Activated naive CD4-positive, alpha-beta T cell treated with Interleukin-2 at 50 U/mL for 16 hours (primary cell): ENCODE measurements around the gene PRDM13.
"Not testable (repeated sequence)": the region's sequence is repeated elsewhere in the genome, so short reads cannot be mapped to it uniquely, and the experiment has no call there.

ENCODE experiments used
- DNase-seq: peaks from one replicate; pipeline ENCODE4 v3.0.0-alpha.2; 2020

The PRDM13 gene

GRCh38 chr6:99604166-99605073, 2.2 kb upstream of the PRDM13 start:
- no peak for DNase-seq

DNA sequence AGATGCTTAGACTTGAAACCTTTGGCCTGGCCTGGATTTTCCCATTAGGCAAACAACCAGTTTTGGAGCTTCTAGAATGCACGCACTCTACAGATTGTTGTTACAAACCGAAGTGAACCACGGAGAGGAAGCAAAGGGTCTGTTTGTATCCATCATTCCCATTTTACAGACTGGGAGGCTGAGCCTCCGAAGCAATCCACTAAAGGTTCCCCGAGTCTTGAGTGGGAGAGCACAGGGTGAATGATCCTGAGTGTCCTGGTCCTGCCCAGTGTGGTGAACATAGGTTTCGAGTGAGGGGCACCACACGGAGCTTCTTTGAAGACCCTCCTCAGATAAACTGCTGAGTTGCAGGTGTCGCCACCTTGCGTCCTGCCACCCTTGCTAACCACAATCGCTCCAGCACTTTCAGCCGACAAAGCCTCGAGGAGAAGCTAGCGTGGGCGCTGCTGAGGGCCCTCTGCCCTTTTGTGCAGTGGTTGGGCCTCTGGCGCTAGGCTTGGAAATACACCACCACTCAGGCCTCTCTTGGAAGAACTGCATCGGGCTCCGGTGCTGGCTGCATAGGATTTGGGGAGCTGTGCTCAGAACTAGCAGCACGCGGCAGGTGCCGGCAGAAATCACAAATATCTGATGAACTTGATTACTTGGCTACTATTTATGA, 1.4 kb upstream of the PRDM13 start:
- no peak for DNase-seq

DNA sequence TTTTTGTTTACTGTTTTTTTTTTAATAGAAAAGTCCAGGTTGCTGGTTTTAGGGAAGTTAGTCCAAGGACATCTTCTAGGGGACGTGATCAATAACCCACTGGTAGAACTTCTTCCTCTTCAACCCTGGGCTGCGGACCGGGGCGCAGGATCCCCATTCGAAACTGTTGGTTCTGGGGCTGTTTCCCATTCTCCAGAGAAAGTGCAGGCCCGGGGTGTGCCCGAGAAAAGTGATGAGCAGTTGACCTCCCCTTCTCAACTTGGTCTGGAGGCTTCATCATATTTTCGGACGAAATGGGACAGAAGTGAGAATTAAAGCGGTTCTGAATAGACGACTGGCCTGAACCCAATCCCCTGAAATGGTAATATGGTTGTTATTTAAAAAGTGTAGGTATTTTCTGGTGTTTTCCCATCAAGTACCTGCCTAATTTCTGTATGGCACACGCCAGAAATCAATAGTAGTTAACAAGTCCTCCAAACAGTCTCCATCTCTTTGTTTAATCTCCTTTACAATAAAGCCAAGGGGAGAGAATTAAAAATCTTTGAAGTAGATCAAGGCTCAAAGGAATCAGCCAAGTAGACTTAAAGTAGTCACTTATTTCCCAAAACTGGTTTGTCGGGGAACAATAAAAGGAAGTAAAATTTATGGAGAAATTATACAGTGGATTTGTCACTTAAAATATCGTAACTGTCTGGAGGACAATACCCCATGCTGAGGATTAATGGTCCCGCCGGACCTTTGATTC, 550 bp upstream of the PRDM13 start:
- DNase-seq, result no peak

GRCh38 chr6:99607416-99608036, 893 bp downstream of the PRDM13 start:
- DNase-seq, result no peak

DNA sequence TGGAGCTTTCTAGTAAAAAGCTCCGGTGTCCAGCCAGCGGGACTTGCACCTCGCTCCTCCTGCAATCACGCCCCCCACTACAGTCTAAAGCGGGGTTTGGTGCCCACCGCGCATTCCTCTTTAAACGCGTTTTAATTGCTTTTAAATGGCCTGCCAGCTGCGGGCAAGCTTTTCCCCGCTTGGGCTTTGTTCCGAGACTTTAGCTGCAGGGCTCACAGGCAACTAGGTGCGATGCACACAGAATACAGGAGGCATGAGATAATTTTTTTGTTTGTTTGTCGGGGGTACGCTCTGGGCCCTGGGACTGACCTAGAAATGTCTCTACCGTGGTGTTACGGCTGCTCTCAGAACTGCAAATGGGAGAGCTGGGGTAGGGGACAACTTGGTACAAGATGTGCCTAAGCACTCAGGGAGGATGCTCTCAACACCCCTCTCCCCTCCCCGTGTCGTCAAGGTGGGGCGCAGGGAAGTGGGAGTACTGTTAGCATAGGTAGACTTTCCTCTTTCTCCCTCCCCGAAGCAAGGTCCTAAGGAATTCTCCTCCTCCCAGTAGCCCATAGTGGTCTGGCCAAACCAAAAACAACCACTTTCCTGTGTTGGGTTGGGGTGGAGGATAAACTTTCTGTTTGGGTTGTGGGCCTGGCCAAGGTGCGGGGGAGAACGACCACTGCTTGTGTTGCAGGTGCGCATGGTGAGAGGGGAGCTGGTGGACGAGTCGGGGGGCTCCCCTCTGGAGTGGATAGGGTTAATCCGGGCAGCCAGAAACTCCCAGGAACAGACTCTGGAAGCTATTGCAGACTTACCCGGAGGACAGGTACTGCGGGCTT, 1.6 kb downstream of the PRDM13 start:
- DNase-seq, result no peak

DNA sequence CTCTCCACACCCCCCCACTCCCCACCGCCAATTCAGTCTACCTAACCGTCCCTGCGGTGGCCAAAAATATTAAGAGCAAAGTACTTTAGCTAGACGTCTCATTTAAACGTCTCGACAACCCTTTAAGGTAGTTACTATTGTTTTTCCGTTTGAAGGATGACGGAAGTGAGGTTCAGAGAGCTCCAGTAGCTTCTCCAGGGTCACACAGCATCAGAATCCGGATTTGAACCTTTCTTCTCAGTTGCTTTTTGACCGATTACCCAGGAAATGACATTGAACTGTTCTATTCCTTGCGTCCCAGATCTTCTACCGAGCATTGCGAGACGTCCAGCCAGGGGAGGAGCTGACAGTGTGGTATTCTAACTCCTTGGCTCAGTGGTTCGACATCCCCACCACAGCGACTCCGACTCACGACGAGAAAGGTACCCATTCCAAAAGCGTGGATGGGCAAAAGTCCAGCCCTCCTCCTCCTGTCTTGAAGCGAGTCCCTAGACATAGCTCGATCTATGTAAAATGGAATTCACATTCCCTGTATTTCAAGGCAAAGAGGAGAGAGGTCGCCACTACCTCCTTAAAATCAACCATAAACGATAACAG, 2.4 kb downstream of the PRDM13 start:
- no peak for DNase-seq

DNA sequence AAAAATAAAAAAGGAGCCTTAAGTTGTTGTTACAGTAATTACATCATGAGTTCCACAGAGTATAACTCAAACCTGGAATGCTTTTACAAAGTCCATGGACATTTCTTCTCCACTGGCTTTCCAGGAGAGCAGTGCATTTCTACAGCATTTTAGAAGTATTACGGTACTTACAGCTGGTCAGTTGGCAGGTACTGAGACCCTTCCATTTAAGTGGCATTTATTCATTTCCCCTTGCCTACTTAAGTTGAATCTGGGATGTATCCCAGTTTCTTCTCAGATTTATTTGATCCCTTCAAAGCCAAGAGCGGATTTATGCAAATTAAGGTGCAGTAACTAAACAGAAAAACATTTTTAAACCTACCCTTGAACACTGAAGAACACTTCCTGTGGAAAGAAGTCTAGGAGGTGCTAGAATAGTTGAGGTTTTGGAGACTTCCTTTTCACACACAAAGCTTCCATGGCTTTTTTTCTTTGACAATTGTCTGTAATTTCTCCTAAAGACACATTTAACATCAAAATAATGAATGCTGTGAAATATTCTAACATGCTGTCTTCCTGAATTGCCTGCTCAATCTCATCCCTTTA, 3.4 kb downstream of the PRDM13 start:
- DNase-seq, result no peak

DNA sequence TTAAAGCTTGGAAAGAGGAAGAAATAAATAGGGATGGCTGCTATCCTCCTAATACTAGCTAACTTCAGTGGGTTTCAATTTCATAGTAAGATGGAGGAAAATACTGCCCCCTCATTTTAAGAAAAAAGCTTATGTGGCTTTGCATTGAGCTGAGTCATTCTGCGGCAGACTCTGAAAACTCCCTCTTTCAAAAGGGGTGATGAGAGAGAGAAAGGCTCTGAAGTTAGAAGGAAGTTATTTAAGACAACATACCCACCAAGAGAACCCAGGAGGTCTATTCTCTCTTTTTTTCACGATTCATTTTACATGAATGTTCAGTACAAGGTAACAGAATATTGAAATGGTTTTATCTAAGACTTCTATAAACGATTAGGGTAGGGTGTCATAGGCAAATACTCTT, 4.5 kb downstream of the PRDM13 start:
- DNase-seq, result no peak

DNA sequence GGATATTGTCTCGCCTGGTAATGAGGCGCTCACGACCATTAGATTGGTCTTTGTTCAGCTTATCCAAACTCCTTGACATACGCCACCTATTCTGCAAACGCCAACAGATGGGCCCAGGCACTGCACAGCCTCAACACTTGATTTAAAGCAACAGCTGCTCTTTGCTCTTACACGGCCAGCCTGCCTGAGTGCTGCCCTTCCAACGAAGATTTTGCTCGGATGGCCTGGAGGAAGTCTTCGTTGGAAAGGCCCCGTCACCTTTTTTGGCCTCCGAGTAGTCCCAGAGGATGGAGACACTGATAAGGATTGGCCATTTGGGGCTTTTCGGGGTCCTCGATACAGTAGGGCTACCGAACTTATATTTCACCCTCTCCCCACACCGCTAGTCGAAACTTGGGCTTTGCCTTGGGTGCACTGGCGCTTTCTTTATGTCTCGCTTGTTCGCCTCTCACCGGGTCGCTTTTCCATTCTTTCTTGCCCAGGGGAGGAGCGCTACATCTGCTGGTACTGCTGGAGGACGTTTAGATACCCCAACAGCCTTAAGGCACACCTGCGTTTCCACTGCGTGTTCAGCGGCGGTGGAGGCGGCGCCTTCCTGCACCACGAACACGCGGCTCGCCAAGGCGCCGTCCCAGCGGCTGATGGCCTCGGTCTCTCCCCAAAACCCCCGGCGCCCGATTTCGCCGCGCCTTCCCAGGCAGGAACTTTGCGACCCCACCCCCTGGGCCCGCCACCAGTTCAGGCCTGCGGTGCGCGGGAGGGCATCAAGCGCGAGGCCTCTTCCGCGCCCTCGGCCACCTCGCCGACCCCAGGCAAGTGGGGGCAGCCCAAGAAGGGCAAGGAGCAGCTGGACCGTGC, 6.1 kb downstream of the PRDM13 start:
- DNase-seq, result no peak

DNA sequence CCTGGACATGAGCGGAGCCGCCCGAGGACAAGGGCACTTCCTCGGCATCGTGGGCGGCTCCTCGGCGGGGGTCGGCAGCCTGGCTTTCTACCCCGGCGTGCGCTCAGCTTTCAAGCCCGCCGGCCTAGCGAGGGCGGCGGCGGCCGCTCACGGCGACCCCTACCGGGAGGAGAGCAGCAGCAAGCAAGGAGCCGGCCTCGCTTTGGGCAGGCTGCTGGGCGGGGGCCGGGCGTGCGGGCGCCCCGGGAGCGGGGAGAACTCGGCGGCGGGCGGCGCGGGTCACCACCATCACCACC, 6.7 kb downstream of the PRDM13 start:
- peak; percentile 48 for DNase-seq

DNA sequence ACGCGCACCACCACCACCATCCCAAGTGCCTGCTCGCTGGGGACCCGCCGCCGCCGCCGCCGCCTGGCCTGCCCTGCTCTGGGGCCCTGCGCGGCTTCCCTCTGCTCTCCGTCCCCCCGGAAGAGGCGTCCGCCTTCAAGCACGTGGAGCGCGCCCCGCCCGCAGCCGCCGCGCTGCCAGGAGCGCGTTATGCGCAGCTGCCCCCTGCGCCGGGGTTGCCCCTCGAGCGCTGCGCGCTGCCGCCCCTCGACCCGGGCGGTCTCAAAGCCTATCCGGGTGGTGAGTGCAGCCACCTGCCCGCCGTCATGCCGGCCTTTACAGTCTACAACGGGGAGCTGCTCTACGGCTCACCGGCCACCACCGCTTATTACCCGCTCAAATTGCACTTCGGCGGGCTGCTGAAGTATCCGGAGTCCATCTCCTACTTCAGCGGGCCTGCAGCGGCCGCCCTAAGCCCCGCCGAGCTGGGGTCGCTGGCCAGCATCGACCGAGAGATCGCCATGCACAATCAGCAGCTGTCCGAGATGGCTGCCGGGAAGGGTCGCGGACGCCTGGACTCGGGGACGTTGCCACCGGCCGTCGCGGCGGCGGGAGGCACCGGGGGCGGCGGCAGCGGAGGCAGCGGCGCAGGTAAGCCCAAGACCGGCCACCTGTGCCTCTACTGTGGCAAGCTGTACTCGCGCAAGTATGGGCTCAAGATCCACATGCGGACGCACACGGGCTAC, 7.2 kb downstream of the PRDM13 start:
- no peak for DNase-seq

DNA sequence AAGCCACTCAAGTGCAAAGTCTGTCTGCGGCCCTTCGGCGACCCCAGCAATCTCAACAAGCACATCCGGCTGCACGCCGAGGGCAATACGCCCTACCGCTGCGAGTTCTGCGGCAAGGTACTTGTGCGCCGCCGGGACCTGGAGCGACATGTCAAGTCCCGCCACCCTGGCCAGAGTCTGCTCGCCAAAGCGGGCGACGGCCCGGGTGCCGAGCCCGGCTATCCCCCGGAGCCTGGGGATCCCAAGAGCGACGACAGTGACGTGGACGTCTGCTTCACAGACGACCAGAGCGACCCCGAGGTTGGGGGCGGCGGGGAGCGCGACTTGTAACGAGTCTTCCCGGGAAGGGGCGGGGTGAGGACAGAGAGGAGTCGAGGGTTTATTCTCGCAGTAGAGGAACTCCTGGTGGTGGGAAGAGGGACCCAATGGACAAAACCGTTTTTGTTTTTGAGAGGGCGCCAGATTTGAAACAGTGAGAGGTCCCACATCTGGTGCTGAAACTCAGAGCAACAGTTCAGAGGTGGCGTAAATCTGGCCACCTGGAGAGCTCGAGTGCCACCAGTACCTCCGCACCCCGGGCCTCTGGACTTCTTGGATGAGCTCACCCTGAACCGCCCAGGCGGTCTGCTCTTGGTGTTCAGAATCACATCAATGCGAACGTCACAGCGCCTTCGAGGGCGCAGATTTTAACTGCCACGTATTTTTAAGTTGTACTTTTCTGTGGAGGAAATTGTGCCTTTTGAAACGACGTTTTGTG, 8.0 kb downstream of the PRDM13 start:
- no peak for DNase-seq

DNA sequence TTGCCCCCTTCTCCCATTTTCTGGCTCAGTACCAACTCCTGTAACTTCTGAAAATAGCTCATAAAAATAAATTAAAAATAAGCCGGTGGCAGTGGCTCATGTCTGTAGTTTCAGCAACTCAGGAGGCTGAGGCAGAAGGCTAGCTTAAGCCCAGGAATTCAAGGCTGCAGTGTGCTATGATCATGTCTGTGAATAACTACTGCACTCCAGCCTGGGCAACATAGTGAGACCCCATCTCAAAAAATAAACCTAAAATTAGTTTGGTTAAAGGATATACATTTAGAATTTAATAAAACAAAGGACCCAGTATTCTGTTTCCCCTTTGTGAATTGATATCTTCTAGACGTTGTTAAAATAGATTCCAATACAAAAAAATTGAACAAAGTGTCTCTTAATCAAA, 10.5 kb downstream of the PRDM13 start:
- DNase-seq, result no peak

DNA sequence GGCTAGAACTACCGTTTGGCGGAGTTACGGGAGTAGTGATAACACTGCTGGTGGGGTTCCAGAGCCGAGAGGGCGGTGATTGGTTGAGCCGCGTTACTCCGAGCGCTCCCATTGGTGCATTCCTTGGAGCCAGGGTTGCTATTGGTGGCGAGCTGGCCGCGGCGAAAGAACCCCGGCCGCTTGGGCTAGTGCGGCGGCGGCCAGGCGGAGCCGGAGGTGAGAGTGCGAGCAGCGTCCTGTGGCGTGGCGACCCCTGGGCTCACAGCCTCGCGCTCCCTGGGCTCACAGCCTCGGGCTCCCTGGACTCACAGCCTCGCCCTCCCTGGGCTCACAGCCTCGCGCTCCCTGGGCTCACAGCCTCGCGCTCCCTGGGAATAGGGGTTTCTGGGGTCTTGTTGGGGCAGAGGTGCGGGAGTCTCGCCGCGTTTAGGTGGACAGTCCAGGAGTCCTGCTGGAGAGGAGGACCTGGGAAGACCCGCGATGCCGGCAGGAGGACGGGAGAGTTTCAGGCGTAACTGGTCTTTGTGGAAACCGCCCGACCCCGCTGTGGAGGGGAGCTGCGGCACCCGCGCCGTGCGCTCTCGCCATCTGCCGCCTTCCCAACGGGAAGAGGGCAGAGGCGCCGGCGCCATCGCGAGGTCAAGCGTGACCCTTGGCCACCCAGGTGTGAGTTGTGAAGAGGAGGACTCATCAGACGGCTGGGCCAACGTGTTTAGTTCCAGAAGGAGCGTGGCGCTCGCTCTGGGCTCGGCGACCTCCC, 12.2 kb downstream of the PRDM13 start:
- no peak for DNase-seq

GRCh38 chr6:99619409-99619762, 12.8 kb downstream of the PRDM13 start:
- no peak for DNase-seq

DNA sequence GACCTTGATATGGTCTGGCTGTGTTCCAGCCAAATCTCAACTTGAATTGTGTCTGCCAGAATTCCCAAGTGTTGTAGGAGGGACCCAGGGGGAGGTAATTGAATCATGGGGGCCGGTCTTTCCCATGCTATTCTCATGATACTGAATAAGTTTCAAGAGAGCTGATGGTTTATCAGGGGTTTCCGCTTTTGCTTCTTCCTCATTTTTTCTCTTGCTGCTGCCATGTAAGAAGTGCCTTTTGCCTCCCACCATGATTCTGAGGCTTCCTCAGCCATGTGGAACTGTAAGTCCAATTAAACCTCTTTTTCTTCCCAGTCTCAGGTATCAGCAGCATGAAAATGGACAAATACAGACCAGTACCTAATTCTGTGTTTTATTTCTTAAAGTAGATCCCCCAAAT, 15.4 kb downstream of the PRDM13 start:
- DNase-seq, result not testable (repeated sequence)

DNA sequence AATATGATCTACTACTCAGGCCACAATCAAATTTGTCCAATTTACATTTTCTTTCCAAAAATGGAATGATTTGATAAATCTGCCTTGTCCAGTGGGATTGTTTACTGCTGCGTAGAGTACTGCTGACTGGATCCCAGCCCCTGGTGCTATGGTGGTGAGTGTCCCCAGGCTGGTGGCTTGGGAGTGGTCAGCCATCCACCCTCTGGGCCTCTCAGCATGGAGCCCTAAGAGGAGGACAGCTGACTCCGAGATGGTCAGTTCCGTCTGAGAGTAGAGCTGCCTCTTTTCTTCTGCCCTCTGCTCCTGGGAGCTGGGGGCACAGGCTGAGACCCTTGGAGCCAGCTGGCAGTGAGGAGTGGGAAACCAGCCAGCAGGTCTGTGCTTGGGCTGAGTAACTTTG, 22.7 kb downstream of the PRDM13 start:
- no peak for DNase-seq

- no peak for DNase-seq
Measured at GRCh38 chr6:99637629-99638028, 31.0 kb downstream of the PRDM13 start.

DNA sequence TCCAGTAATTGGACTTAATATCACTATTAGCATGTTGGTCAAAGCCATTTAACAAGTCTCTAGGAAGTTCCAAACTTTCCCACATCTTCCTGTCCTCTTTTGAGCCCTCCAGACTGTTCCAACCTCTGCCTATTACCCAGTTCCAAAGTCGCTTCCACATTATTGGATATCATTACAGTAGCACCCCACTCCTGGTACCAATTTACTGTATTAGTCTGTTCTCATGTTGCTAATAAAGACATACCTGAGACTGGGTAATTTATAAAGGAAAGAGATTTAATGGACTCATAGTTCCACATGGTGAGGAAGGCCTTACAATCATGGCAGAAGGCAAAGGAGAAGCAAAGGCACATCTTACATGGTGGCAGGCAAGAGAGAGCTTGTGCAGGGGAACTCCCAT, 31.7 kb downstream of the PRDM13 start:
- not testable (repeated sequence) for DNase-seq
